GM10266 (cell line): ENCODE results near the gene MRPL34.
"Not testable (repeated sequence)": the region's sequence is repeated elsewhere in the genome, so short reads cannot be mapped to it uniquely, and the experiment has no call there.

Experiments used
- DNase-seq: peaks from one replicate; pipeline ENCODE4 v3.0.0; 2012; ENCODE audit errors: extremely low spot score
- CTCF ChIP-seq: IDR thresholded peaks from 2 replicates; pipeline ENCODE4 v1.5.1; 2012; ENCODE audit warnings: mild to moderate bottlenecking, low read depth; ENCODE audit not compliant: control insufficient read depth, insufficient read depth; ENCODE audit errors: missing control alignments

The MRPL34 gene

GRCh38 chr19:17286263-17286662 is 19.4 kb upstream of the MRPL34 start:
- no peak for DNase-seq
- no peak for TF ChIP-seq CTCF

GRCh38 chr19:17286752-17287151 is 18.9 kb upstream of the MRPL34 start:
- no peak for TF ChIP-seq CTCF

GRCh38 chr19:17289489-17289888 is 16.2 kb upstream of the MRPL34 start:
- no peak for TF ChIP-seq CTCF
- peak; percentile 91 for DNase-seq

More at GRCh38 chr19:17286752-17287151, 18.9 kb upstream of the MRPL34 start:
- DNase-seq = no peak

GRCh38 chr19:17292301-17293074 is 13.2 kb upstream of the MRPL34 start:
- DNase-seq = peak; percentile 97
- peak; percentile 88 for TF ChIP-seq CTCF

GRCh38 chr19:17293605-17294004 is 12.1 kb upstream of the MRPL34 start:
- TF ChIP-seq CTCF = no peak
- DNase-seq = no peak

- TF ChIP-seq CTCF = no peak
- peak; percentile 74 for DNase-seq
These were observed 11.4 kb upstream of the MRPL34 start for GRCh38 chr19:17294051-17294891.

- not testable (repeated sequence) for DNase-seq
These were observed 10.1 kb upstream of the MRPL34 start for GRCh38 chr19:17295551-17295950.
